GM12878 (cell line): ENCODE results near the gene SFI1. TPM values are rescaled to one million over a fixed set of nuclear protein-coding genes. Genes with fewer than 3 reads are reported as not detected.

Source experiments
- ATAC-seq: fragments of 200-7000 bp; cut with Tn5 transposase; 3 replicates; pipeline ENCODE4 v1.9.1; 2020; ENCODE audit warnings: mild to moderate bottlenecking, moderate library complexity
- BruUV-seq: library from RNA; stranded (reverse); fragments of 400-500 nt; replicated peaks from 2 replicates; lab custom pipeline; 2021; lab: Mats Ljungman, UMichigan
- CTCF ChIA-PET: fragments of 300-600 bp; sonication (Branson Sonifier 250); formaldehyde crosslinking; extraction: SDS; loops from one replicate; lab custom pipeline; 2021; ENCODE audit warnings: inconsistent platforms; lab: Yijun Ruan, JAX
- POLR2A ChIA-PET: fragments of 350-600 bp; formaldehyde crosslinking; extraction: SDS; loops from one replicate; lab custom pipeline; 2021; ENCODE audit warnings: inconsistent platforms; lab: Charles Lee
- RAD21 ChIA-PET: fragments of 300-600 bp; sonication (Branson Sonifier 250); formaldehyde crosslinking; loops from one replicate; lab custom pipeline; 2023; ENCODE audit warnings: antibody characterized with exemption; ENCODE audit not compliant: unreplicated experiment; lab: Charles Lee
- SMC1A ChIA-PET: fragments of 300-600 bp; sonication (Branson Sonifier 250); formaldehyde crosslinking; loops from one replicate; lab custom pipeline; 2023; ENCODE audit not compliant: unreplicated experiment, uncharacterized antibody; lab: Charles Lee
- DNase-seq: peaks from one replicate; pipeline ENCODE4 v3.0.0-alpha.2; 2011; ENCODE audit warnings: low read depth, low spot score
- FAIRE-seq: peaks from 3 replicates; lab custom pipeline; 2011; peaks lifted over from hg19 to GRCh38; lab: Jason Lieb, UNC
- H2AFZ ChIP-seq: 2 replicates; pipeline ENCODE4 v1.6.0; 2011; ENCODE audit warnings: low read depth, low read length, control low read depth; ENCODE audit not compliant: control insufficient read depth
- H3K27ac ChIP-seq: 2 replicates; pipeline ENCODE4 v1.5.1; 2011; ENCODE audit warnings: control low read depth; ENCODE audit not compliant: control insufficient read depth, insufficient read depth
- H3K27me3 ChIP-seq, 2 experiments: replicated peaks in 1 of 2; 2 replicates each; pipeline versions ENCODE4 v1.6.0 to v1.6.1; 2011; ENCODE audit warnings: low read length in 1 of 2; ENCODE audit not compliant: control insufficient read depth in 2 of 2, insufficient read depth in 2 of 2
- H3K36me3 ChIP-seq, 2 experiments: 2 replicates each; pipeline ENCODE4 v1.5.1; 2011; ENCODE audit warnings: low read length in 1 of 2; ENCODE audit not compliant: control insufficient read depth in 2 of 2, insufficient read depth in 2 of 2
- H3K4me1 ChIP-seq: 2 replicates; pipeline ENCODE4 v1.6.1; 2011; ENCODE audit warnings: mild to moderate bottlenecking, low read length, moderate library complexity, mixed read lengths; ENCODE audit not compliant: control insufficient read depth, insufficient read depth
- H3K4me2 ChIP-seq: 2 replicates; pipeline ENCODE4 v1.6.0; 2011; ENCODE audit warnings: control low read depth; ENCODE audit not compliant: control insufficient read depth, insufficient read depth
- H3K4me3 ChIP-seq: fragments of 200-600 bp; sonication (generic); 2 replicates; pipeline ENCODE4 v1.5.1; 2016
- H3K79me2 ChIP-seq: 2 replicates; pipeline ENCODE4 v1.6.0; 2011; ENCODE audit warnings: low read length; ENCODE audit not compliant: control insufficient read depth, insufficient read depth
- H3K9ac ChIP-seq: 2 replicates; pipeline ENCODE4 v1.8.0; 2011; ENCODE audit warnings: low read length, control low read depth, mixed read lengths; ENCODE audit not compliant: control insufficient read depth, insufficient read depth
- H3K9me3 ChIP-seq: replicated peaks from 3 replicates; pipeline ENCODE4 v1.5.1; 2011; ENCODE audit warnings: mild to moderate bottlenecking, low read length; ENCODE audit not compliant: control insufficient read depth, insufficient read depth
- H4K20me1 ChIP-seq: 2 replicates; pipeline ENCODE4 v1.6.0; 2011; ENCODE audit not compliant: control insufficient read depth, insufficient read depth
- EED ChIP-seq: sonication (generic); IDR thresholded peaks from 2 replicates; pipeline ENCODE4 v1.6.1; 2016; ENCODE audit warnings: antibody characterized with exemption, low read depth
- HDGF ChIP-seq: fragments of 450-650 bp; IDR thresholded peaks from 2 replicates; pipeline ENCODE4 v1.6.1; 2016; ENCODE audit warnings: antibody characterized with exemption
- WGBS: methylation state at CpG from one replicate; pipeline ENCODE4 v1.1.6; 2016; ENCODE audit warnings: low lambda C conversion rate; ENCODE audit not compliant: insufficient replicate concordance, insufficient coverage; ENCODE audit errors: missing lambda C conversion rate; 5-methylcytosine and 5-hydroxymethylcytosine counted together
- in situ Hi-C: fragments of 300-500 bp; cut with MboI; formaldehyde crosslinking; loops from 9 replicates; pipeline ENCODE4 v1.14.3; 2018; ENCODE audit warnings: mixed read lengths
- intact Hi-C: fragments of 100-400 bp; cut with micrococcal nuclease; formaldehyde crosslinking; loops from one replicate; pipeline ENCODE4 v1.14.2; 2022; ENCODE audit not compliant: unreplicated experiment
- polyA plus RNA-seq, 11 experiments: library from polyadenylated mRNA; depleted of rRNA in 4 of 11; unstranded in 6 of 11; stranded (reverse) in 5 of 11; fragments of >200 nt; fragmentation: Nextera tagmentation in 4 of 11; fragmentation: Illumina TruSeq in 1 of 11; extraction: Ambion mirVana in 4 of 11; extraction: Trizol in 1 of 11; gene quantifications; 1 replicate in 1 of 11; 2 replicates in 10 of 11; pipeline versions ENCODE4 v1.2.1 to v1.2.3, GENCODE V29; 2011 to 2016; ENCODE audit warnings: inconsistent platforms in 2 of 11, missing spikeins in 2 of 11, low read depth in 1 of 11
- total RNA-seq, 4 experiments: library from RNA; depleted of rRNA in 3 of 4; stranded (reverse); fragments of >200 nt in 3 of 4; fragmentation: Illumina TruSeq in 1 of 4; extraction: Trizol in 1 of 4; gene quantifications; 2 replicates each; pipeline versions ENCODE4 v1.2.1 to v1.2.3, GENCODE V29; 2013 to 2021
- TF ChIP-seq, protein P1 (sequence below): fragments of 450-650 bp; IDR thresholded peaks from 2 replicates; pipeline ENCODE4 v1.6.1; 2018; ENCODE audit warnings: borderline replicate concordance, mild to moderate bottlenecking; ENCODE audit not compliant: partially characterized antibody

Gene SFI1
- total and polyA plus RNA-seq, 10 of the 15 experiments (the other 5 are each of a cell fraction or from before 2014, with no cell fraction given): 6.3 to 70.1 (median 30.4) TPM

DNA sequence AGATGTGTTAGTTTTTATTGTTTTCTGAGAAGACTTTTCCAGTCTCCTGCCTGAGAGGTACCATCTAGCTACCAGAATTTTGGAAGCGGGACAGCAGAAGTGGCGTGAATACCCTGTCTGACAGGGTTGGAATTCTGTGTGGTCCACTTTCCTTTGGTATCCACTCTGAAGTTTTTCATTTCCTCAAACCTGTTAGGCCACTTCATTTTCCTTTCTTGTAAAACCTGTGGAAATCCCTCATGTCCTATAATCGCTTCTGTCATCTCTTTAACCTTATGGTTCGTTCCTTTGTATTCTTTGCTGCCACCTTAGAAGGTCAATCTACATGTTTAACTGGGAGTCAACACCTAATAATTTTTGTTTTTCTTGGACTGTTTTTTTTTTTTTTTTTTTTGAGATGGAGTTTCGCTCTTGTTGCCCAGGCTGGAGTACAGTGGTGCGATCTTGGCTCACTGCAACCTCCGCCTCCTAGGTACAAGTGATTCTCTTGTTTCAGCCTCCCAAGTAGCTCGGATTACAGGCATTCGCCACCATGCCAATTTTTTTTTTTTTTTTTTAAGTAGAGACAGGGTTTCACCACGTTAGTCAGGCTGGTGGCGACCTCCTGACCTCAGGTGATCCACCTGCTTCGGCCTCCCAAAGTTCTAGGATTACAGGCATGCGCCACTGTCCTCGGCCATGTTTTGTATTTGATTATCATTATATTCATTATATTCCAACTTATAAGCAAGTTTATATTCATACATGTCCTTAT, 7.1 kb downstream of the SFI1 start:
- ChIA-PET POLR2A (interaction anchor here (0.7 kb wide), 1 partner anchor 38 kb away, joined by 3 read pairs; no protein-coding TSS in a partner anchor), CTCF (no interaction called here), RAD21 (no interaction called here), SMC1A (no interaction called here)
- Histone ChIP-seq H3K9me3 (no peaks in the 10 kb centered on the region; the same call in 1 of the 3 replicates), H3K27ac (no peak overlapping the region), H3K27me3 (no peaks in the 10 kb centered on the region), H3K36me3 (no peaks in the 10 kb centered on the region), H3K4me2 (no peak overlapping the region), H3K9ac (no peak overlapping the region), H3K4me3 (no peak overlapping the region), H3K4me1 (no peaks in the 10 kb centered on the region), H4K20me1 (no peaks in the 10 kb centered on the region), H3K79me2 (peaks cover 33% of the 10 kb centered on the region), H2AFZ (no peak overlapping the region)
- TF ChIP-seq, protein P1, sequence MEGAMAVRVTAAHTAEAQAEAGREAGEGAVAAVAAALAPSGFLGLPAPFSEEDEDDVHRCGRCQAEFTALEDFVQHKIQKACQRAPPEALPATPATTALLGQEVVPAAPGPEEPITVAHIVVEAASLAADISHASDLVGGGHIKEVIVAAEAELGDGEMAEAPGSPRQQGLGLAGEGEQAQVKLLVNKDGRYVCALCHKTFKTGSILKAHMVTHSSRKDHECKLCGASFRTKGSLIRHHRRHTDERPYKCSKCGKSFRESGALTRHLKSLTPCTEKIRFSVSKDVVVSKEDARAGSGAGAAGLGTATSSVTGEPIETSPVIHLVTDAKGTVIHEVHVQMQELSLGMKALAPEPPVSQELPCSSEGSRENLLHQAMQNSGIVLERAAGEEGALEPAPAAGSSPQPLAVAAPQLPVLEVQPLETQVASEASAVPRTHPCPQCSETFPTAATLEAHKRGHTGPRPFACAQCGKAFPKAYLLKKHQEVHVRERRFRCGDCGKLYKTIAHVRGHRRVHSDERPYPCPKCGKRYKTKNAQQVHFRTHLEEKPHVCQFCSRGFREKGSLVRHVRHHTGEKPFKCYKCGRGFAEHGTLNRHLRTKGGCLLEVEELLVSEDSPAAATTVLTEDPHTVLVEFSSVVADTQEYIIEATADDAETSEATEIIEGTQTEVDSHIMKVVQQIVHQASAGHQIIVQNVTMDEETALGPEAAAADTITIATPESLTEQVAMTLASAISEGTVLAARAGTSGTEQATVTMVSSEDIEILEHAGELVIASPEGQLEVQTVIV: no peak
- TF ChIP-seq HDGF: no peak
- TF ChIP-seq EED: no peak
- no peak for FAIRE-seq
- intact Hi-C loops: no loop called here
- no TSS peak for BruUV-seq
- in situ Hi-C loops: no loop called here
- WGBS: 98% methylated on average over 11 of the region's 14 CpGs
- no peak for DNase-seq
- no peak for ATAC-seq
